ENCODE data around the gene CPNE5. TPM values are rescaled to one million over a fixed set of nuclear protein-coding genes. Genes with fewer than 3 reads are reported as not detected.

The CPNE5 gene
- total RNA-seq, 1 donor from 2014 or later = 24.9 TPM

DNA sequence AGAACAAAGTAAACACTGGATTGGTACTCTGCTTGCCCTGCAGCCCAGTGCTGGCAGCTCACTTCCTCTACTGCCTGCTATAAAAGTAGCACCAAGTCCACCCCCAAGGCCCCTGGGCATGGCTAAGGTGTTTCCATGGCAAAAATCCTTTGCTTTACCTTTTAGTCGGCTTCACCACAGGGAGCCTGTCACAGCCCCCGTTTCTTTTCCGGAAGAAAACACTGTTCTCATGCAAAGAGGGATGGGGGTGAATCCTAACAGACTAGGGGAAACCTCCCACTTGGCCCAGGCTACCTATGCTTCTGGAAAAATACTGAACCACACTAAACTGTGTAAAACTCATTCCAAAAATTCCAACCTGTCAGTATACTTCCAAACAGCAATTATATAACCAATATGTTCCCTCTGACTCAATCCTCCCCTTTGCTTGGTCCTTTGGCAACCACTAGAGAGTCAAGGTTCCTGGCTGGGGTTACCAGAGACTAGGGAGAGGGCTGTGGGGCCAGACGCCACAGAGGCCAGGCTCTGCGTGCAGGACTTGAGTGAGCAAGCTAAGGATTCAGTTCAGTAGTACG lies 19.2 kb upstream of the CPNE5 start:
- peaks cover 18% of the 10 kb centered on the region for H3K4me1 Mint-ChIP-seq (ENCODE audit: unreplicated experiment)
- H3K27me3 Mint-ChIP-seq (ENCODE audit: unreplicated experiment) = no peaks in the 10 kb centered on the region
- H3K9me3 Mint-ChIP-seq (ENCODE audit: unreplicated experiment) = no peaks in the 10 kb centered on the region
- TF ChIP-seq, protein P1, sequence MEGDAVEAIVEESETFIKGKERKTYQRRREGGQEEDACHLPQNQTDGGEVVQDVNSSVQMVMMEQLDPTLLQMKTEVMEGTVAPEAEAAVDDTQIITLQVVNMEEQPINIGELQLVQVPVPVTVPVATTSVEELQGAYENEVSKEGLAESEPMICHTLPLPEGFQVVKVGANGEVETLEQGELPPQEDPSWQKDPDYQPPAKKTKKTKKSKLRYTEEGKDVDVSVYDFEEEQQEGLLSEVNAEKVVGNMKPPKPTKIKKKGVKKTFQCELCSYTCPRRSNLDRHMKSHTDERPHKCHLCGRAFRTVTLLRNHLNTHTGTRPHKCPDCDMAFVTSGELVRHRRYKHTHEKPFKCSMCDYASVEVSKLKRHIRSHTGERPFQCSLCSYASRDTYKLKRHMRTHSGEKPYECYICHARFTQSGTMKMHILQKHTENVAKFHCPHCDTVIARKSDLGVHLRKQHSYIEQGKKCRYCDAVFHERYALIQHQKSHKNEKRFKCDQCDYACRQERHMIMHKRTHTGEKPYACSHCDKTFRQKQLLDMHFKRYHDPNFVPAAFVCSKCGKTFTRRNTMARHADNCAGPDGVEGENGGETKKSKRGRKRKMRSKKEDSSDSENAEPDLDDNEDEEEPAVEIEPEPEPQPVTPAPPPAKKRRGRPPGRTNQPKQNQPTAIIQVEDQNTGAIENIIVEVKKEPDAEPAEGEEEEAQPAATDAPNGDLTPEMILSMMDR (IDR thresholded peaks at IDR 0.05; ENCODE audit: unreplicated experiment) = no peak
- DNase-seq (ENCODE audit: low spot score) = no peak
- peaks cover 23% of the 10 kb centered on the region for H3K36me3 Mint-ChIP-seq (ENCODE audit: low read depth, unreplicated experiment)
- no peak overlapping the region for H3K4me3 Mint-ChIP-seq (ENCODE audit: unreplicated experiment)
- peak overlapping the region; percentile 1 for H3K27ac Mint-ChIP-seq (ENCODE audit: unreplicated experiment)

DNA sequence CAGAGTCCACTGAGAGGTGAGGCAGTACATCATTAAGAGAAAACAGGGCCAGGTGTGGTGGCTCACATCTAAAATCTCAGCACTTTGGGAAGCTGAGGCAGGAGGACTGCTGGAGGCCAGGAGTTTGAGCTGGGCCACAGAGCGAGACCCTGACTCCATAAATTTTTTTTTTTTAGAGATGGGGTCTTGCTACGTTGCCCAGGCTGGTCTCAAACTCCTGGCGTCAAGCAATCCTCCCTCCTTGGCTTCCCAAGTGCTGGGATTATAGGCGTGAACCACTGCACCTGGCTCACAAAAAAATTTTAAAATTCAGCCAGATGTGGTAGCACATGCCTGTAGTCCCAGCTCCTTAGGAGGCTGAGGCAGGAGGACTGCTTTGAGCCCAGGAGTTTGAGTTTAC lies 18.1 kb upstream of the CPNE5 start:
- DNase-seq (ENCODE audit: low spot score) = no peak
- no peaks in the 10 kb centered on the region for H3K27me3 Mint-ChIP-seq (ENCODE audit: unreplicated experiment)
- peaks cover 11% of the 10 kb centered on the region for H3K4me1 Mint-ChIP-seq (ENCODE audit: unreplicated experiment)
- TF ChIP-seq, protein P1 (IDR thresholded peaks at IDR 0.05; ENCODE audit: unreplicated experiment) = no peak
- peaks cover 22% of the 10 kb centered on the region for H3K36me3 Mint-ChIP-seq (ENCODE audit: low read depth, unreplicated experiment)
- no peaks in the 10 kb centered on the region for H3K9me3 Mint-ChIP-seq (ENCODE audit: unreplicated experiment)
- H3K4me3 Mint-ChIP-seq (ENCODE audit: unreplicated experiment) = peak overlapping the region; percentile 73
- H3K27ac Mint-ChIP-seq (ENCODE audit: unreplicated experiment) = no peak overlapping the region

- Mint-ChIP-seq H3K4me1 (ENCODE audit: unreplicated experiment) (peaks cover 14% of the 10 kb centered on the region), H3K27me3 (ENCODE audit: unreplicated experiment) (peaks cover 2% of the 10 kb centered on the region), H3K27ac (ENCODE audit: unreplicated experiment) (no peak overlapping the region), H3K9me3 (ENCODE audit: unreplicated experiment) (no peaks in the 10 kb centered on the region), H3K36me3 (ENCODE audit: low read depth, unreplicated experiment) (peaks cover 26% of the 10 kb centered on the region), H3K4me3 (ENCODE audit: unreplicated experiment) (peak overlapping the region; percentile 49)
- TF ChIP-seq, protein P1 (IDR thresholded peaks at IDR 0.05; ENCODE audit: unreplicated experiment) = no peak
- no peak for DNase-seq (ENCODE audit: low spot score)
Measured at GRCh38 chr6:36856277-36856676, 17.0 kb upstream of the CPNE5 start.

GRCh38 chr6:36855750-36856149 lies 16.5 kb upstream of the CPNE5 start:
- H3K27me3 Mint-ChIP-seq (ENCODE audit: unreplicated experiment) = peaks cover 2% of the 10 kb centered on the region
- no peak for DNase-seq (ENCODE audit: low spot score)
- no peak overlapping the region for H3K27ac Mint-ChIP-seq (ENCODE audit: unreplicated experiment)
- peaks cover 14% of the 10 kb centered on the region for H3K4me1 Mint-ChIP-seq (ENCODE audit: unreplicated experiment)
- H3K36me3 Mint-ChIP-seq (ENCODE audit: low read depth, unreplicated experiment) = peaks cover 26% of the 10 kb centered on the region
- TF ChIP-seq, protein P1 (IDR thresholded peaks at IDR 0.05; ENCODE audit: unreplicated experiment) = no peak
- no peaks in the 10 kb centered on the region for H3K9me3 Mint-ChIP-seq (ENCODE audit: unreplicated experiment)
- peak overlapping the region; percentile 49 for H3K4me3 Mint-ChIP-seq (ENCODE audit: unreplicated experiment)

DNA sequence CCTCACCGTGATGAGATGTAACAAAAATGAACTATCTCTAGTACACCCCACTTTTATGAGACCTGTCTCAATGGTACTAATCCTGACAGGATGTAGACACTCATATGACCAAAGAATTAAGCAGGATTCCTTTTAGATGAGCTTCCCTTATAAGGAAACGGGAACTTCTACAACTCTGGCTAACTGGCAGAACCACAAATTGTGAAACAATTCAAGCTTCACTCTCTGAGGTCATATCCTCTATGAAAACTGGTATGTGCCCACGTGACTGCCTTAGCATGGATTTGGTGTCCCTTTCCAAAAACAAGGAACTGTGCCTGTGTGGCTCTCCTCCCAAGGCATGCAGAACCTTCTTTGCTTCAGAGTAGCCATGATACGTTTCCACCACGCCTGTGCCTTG lies 14.1 kb upstream of the CPNE5 start:
- Mint-ChIP-seq H3K4me1 (ENCODE audit: unreplicated experiment) (peaks cover 25% of the 10 kb centered on the region), H3K36me3 (ENCODE audit: low read depth, unreplicated experiment) (peaks cover 26% of the 10 kb centered on the region), H3K27me3 (ENCODE audit: unreplicated experiment) (peaks cover 2% of the 10 kb centered on the region), H3K9me3 (ENCODE audit: unreplicated experiment) (no peaks in the 10 kb centered on the region), H3K27ac (ENCODE audit: unreplicated experiment) (peak overlapping the region; percentile 2), H3K4me3 (ENCODE audit: unreplicated experiment) (peak overlapping the region; percentile 6)
- TF ChIP-seq, protein P1 (IDR thresholded peaks at IDR 0.05; ENCODE audit: unreplicated experiment) = no peak
- DNase-seq (ENCODE audit: low spot score) = no peak
